Measurements from ENCODE around the gene ATG7.

GRCh38 chr3:11558411-11558903 lies 286.3 kb downstream of the ATG7 start:
- no peak for TF ChIP-seq CTCF (IDR thresholded peaks at IDR 0.05)
- TF ChIP-seq POLR2A (IDR thresholded peaks at IDR 0.05) = no peak

All from uterus (tissue), 2 donors.